Calu3 (cell line): ENCODE measurements around the gene YWHAH. TPM values are rescaled to one million over a fixed set of nuclear protein-coding genes. Genes with fewer than 3 reads are reported as not detected.

ENCODE experiments used
- BruUV-seq: library from RNA; stranded (reverse); fragments of 400-500 nt; replicated peaks from 2 replicates; lab custom pipeline; 2021; lab: Mats Ljungman, UMichigan
- CTCF ChIA-PET: fragments of 300-600 bp; sonication (Branson Sonifier 250); formaldehyde crosslinking; loops from one replicate; lab custom pipeline; 2022; ENCODE audit warnings: antibody characterized with exemption; lab: Charles Lee
- DNase-seq: peaks from one replicate; pipeline ENCODE4 v3.0.0; 2022
- H3K27ac Mint-ChIP-seq: one replicate; pipeline ENCODE4 v1.8.0; 2022; ENCODE audit warnings: mixed read lengths; ENCODE audit not compliant: unreplicated experiment
- H3K27me3 Mint-ChIP-seq: one replicate; pipeline ENCODE4 v1.8.0; 2022; ENCODE audit warnings: mixed read lengths; ENCODE audit not compliant: unreplicated experiment
- H3K36me3 Mint-ChIP-seq: one replicate; pipeline ENCODE4 v1.8.0; 2022; ENCODE audit warnings: mild to moderate bottlenecking, moderate library complexity, mixed read lengths; ENCODE audit not compliant: insufficient read depth, unreplicated experiment
- H3K4me1 Mint-ChIP-seq: one replicate; pipeline ENCODE4 v1.8.0; 2022; ENCODE audit warnings: mild to moderate bottlenecking, low read depth, mixed read lengths; ENCODE audit not compliant: unreplicated experiment
- H3K4me3 Mint-ChIP-seq: one replicate; pipeline ENCODE4 v1.8.0; 2022; ENCODE audit warnings: mild to moderate bottlenecking, low read depth, moderate library complexity, mixed read lengths; ENCODE audit not compliant: unreplicated experiment
- H3K9me3 Mint-ChIP-seq: one replicate; pipeline ENCODE4 v1.8.0; 2022; ENCODE audit warnings: low read depth, mixed read lengths; ENCODE audit not compliant: unreplicated experiment
- intact Hi-C: fragments of 100-400 bp; cut with micrococcal nuclease; formaldehyde crosslinking; loops from one replicate; pipeline ENCODE4 v1.10.0; 2022; ENCODE audit not compliant: unreplicated experiment
- total RNA-seq: library from RNA; stranded (reverse); gene quantifications from 2 replicates; pipeline ENCODE4 v1.2.3, GENCODE V29; 2022
- TF ChIP-seq, protein P1 (sequence below): fragments of 200-600 bp; IDR thresholded peaks from one replicate; pipeline ENCODE4 v1.8.0; 2022; ENCODE audit warnings: antibody characterized with exemption; ENCODE audit not compliant: unreplicated experiment

The YWHAH gene
- total RNA-seq, 1 experiment from 2014 or later = 197 TPM

GRCh38 chr22:31995807-31996206, 51.5 kb downstream of the YWHAH start:
- H3K36me3 Mint-ChIP-seq = no peaks in the 10 kb centered on the region
- BruUV-seq = no TSS peak
- CTCF ChIA-PET = interaction anchor here (1.0 kb wide), 1 partner anchor 26 kb away, joined by 3 read pairs; no protein-coding TSS in a partner anchor
- no peak overlapping the region for H3K27ac Mint-ChIP-seq
- H3K4me1 Mint-ChIP-seq = peaks cover 3% of the 10 kb centered on the region
- TF ChIP-seq, protein P1, sequence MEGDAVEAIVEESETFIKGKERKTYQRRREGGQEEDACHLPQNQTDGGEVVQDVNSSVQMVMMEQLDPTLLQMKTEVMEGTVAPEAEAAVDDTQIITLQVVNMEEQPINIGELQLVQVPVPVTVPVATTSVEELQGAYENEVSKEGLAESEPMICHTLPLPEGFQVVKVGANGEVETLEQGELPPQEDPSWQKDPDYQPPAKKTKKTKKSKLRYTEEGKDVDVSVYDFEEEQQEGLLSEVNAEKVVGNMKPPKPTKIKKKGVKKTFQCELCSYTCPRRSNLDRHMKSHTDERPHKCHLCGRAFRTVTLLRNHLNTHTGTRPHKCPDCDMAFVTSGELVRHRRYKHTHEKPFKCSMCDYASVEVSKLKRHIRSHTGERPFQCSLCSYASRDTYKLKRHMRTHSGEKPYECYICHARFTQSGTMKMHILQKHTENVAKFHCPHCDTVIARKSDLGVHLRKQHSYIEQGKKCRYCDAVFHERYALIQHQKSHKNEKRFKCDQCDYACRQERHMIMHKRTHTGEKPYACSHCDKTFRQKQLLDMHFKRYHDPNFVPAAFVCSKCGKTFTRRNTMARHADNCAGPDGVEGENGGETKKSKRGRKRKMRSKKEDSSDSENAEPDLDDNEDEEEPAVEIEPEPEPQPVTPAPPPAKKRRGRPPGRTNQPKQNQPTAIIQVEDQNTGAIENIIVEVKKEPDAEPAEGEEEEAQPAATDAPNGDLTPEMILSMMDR = no peak
- no peak overlapping the region for H3K4me3 Mint-ChIP-seq
- no peak for DNase-seq
- no peaks in the 10 kb centered on the region for H3K9me3 Mint-ChIP-seq
- peaks cover 22% of the 10 kb centered on the region for H3K27me3 Mint-ChIP-seq
- intact Hi-C loops = no loop called here

DNA sequence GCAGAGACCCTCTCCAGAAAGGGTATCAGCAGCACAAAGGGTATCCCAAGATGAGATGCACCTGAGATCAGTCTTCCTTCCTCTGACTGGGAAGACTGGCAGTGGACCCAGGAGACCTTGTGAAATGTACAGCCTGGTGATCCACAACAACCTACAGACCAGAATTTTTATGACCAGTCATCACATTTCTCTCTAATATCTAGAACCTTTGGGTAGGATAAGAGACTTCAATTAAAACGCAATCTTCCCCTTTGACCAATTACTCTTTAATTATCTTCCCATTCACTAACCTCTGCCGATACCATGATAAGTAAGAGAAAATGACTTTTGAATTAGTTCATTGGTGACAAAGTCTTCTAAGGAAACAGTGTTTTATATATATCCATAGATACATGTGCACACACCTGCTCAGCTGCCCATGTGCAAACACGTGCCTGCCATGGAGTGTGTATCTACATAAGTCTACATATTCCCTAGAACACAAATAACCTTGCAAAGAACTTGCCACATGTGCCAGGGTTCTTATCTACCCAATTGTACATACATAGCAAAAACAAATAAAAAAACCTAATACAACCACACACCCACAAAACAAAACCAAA, 54.5 kb downstream of the YWHAH start:
- no peak for DNase-seq
- TF ChIP-seq, protein P1 = no peak
- no peak overlapping the region for H3K4me3 Mint-ChIP-seq
- intact Hi-C loops = no loop called here
- BruUV-seq = no TSS peak
- H3K27me3 Mint-ChIP-seq = peaks cover 18% of the 10 kb centered on the region
- no peak overlapping the region for H3K27ac Mint-ChIP-seq
- H3K36me3 Mint-ChIP-seq = no peaks in the 10 kb centered on the region
- H3K4me1 Mint-ChIP-seq = no peaks in the 10 kb centered on the region
- CTCF ChIA-PET = interaction anchor here (0.6 to 0.7 kb wide), 2 partner anchors 15 to 98 kb away, joined by 3 read pairs; no protein-coding TSS in a partner anchor
- no peaks in the 10 kb centered on the region for H3K9me3 Mint-ChIP-seq

DNA sequence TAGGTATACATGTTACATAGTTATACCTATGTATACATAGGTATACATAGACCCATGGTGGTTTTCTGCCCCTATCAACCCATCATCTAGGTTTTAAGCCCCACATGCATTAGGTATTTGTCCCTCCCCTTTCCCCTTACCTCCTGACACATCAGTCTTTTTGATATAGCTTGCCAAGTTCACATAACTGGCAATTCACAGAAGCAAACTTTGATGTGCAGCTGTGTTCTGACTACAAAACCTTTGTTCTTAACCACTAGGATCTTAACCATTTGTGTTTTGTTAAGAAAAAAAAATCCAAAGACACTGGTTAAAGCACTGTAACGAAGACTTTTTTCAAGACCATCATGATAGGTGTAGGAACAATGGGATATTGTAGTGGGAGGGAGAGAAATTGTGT, 55.8 kb downstream of the YWHAH start:
- CTCF ChIA-PET = no interaction called here
- no peak overlapping the region for H3K4me3 Mint-ChIP-seq
- DNase-seq = no peak

DNA sequence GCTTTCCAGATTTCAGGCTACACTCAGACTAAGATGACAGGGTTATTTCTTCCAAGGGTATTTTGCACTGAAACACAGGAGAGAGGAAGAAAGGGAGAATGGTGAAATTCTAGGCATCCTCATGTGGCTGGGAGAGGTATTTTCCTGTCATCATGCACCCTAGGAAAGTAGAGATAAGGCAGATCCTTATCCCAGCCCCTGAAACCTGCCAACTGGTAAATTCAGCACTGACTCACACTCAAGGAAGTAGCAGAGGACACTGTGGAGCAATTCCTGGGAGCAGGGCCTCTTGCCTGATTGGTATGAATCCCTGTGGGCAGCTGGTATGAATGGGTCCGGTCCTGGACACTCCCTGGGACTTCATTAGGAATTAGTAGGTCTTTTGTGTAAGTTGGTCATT, 61.1 kb downstream of the YWHAH start:
- TF ChIP-seq, protein P1 = no peak
- no peaks in the 10 kb centered on the region for H3K36me3 Mint-ChIP-seq
- no TSS peak for BruUV-seq
- no peak overlapping the region for H3K4me3 Mint-ChIP-seq
- H3K4me1 Mint-ChIP-seq = peaks cover 11% of the 10 kb centered on the region
- intact Hi-C loops = no loop called here
- DNase-seq = peak; percentile 41
- H3K27ac Mint-ChIP-seq = no peak overlapping the region
- CTCF ChIA-PET = no interaction called here
- no peaks in the 10 kb centered on the region for H3K27me3 Mint-ChIP-seq
- H3K9me3 Mint-ChIP-seq = peaks cover 5% of the 10 kb centered on the region

More for the DNA sequence above, 55.8 kb downstream of the YWHAH start:
- Mint-ChIP-seq H3K27ac (no peak overlapping the region), H3K9me3 (no peaks in the 10 kb centered on the region), H3K4me1 (peaks cover 2% of the 10 kb centered on the region), H3K27me3 (peaks cover 18% of the 10 kb centered on the region), H3K36me3 (no peaks in the 10 kb centered on the region)
- BruUV-seq = no TSS peak
- TF ChIP-seq, protein P1 = no peak
- intact Hi-C loops = no loop called here

Other genes starting within 250 kb of the YWHAH start
- gene PRR14L, start 194.4 kb upstream of the YWHAH start, total RNA-seq = 56.3 and 60.5 TPM in 2 replicates
- gene DEPDC5, start 190.5 kb upstream of the YWHAH start, total RNA-seq = 27.3 and 33.1 TPM in 2 replicates
- 7.5 and 8.6 TPM in 2 replicates for gene SLC5A1, start 98.7 kb downstream of the YWHAH start, total RNA-seq
- not detected in 2 replicates for gene C22orf42, start 214.8 kb downstream of the YWHAH start, total RNA-seq